Testis (tissue), 2 donors: ENCODE data around the gene ZBTB7C.

Experiments used
- POLR2A ChIP-seq: fragments of 450-650 bp; IDR thresholded peaks from one replicate; pipeline ENCODE4 v1.6.1; 2017; ENCODE audit warnings: antibody characterized with exemption, mild to moderate bottlenecking, moderate library complexity
- TF ChIP-seq, protein P1 (sequence below), 3 experiments: fragments of 450-650 bp in 2 of 3; fragments of 200-600 bp in 1 of 3; sonication (generic) in 1 of 3; IDR thresholded peaks; one replicate each; pipeline ENCODE4 v1.5.1; 2016 to 2019; ENCODE audit warnings: antibody characterized with exemption in 3 of 3, mild to moderate bottlenecking in 2 of 3, moderate library complexity in 1 of 3

DNA sequence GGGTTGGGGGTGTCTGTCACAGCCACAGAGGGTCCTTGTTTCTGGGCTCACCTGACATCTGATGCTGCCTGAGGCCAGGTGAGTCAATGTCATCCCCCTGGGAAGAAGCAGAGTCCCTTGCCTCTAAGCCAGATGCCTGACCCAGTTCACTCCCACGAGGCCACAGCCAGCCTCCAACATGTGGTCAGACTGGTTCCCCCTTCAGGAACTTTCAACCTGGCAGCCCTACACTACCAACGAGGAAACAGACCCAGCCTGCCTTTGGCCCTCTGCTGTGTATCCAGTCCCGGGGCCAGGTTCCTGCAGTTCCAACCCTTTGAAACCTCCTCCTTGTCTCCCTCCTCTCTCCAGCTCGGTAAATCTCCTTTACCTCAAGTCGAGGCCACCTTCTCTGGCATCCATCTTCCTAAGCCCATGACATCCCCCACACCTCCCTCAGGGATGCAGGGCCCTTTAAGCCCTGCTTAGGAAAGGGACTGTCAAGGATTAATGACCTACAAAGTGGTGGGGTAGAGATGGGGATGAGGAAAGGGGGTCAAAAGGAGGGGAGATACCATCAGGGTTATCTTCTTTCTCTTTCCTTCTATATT is 429.5 kb downstream of the ZBTB7C start:
- TF ChIP-seq, protein P1, sequence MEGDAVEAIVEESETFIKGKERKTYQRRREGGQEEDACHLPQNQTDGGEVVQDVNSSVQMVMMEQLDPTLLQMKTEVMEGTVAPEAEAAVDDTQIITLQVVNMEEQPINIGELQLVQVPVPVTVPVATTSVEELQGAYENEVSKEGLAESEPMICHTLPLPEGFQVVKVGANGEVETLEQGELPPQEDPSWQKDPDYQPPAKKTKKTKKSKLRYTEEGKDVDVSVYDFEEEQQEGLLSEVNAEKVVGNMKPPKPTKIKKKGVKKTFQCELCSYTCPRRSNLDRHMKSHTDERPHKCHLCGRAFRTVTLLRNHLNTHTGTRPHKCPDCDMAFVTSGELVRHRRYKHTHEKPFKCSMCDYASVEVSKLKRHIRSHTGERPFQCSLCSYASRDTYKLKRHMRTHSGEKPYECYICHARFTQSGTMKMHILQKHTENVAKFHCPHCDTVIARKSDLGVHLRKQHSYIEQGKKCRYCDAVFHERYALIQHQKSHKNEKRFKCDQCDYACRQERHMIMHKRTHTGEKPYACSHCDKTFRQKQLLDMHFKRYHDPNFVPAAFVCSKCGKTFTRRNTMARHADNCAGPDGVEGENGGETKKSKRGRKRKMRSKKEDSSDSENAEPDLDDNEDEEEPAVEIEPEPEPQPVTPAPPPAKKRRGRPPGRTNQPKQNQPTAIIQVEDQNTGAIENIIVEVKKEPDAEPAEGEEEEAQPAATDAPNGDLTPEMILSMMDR (IDR thresholded peaks at IDR 0.05), result no peak
- no peak for TF ChIP-seq POLR2A
